GM19467 (cell line): ENCODE data around the gene MMS19.
"Not testable (repeated sequence)": the region's sequence is repeated elsewhere in the genome, so short reads cannot be mapped to it uniquely, and the experiment has no call there.

Experiments used
- ATAC-seq: cut with Tn5 transposase; IDR thresholded peaks from one replicate; pipeline ENCODE4 v1.9.1; 2021; ENCODE audit warnings: mild to moderate bottlenecking, moderate library complexity; ENCODE audit not compliant: unreplicated experiment

Gene MMS19

GRCh38 chr10:97498076-97498840 lies at the start of gene MMS19:
Gene MMS19, minus strand, starts transcription at chr10:97498422. Its CDS starts 38 bp downstream, at chr10:97498384.
- ATAC-seq: peak; percentile 90

- ATAC-seq: no peak
Observed at GRCh38 chr10:97547962-97548361, 49.7 kb upstream of the MMS19 start.

- no peak for ATAC-seq
Observed at GRCh38 chr10:97547271-97547600, 49.0 kb upstream of the MMS19 start.

GRCh38 chr10:97546456-97547270 lies 48.4 kb upstream of the MMS19 start:
- no peak for ATAC-seq

GRCh38 chr10:97543025-97543546 lies 44.9 kb upstream of the MMS19 start:
- ATAC-seq: no peak

GRCh38 chr10:97542169-97543024 lies 44.2 kb upstream of the MMS19 start:
- no peak for ATAC-seq

GRCh38 chr10:97540669-97541500 lies 42.7 kb upstream of the MMS19 start:
- no peak for ATAC-seq

- no peak for ATAC-seq
Observed at GRCh38 chr10:97539523-97540200, 41.4 kb upstream of the MMS19 start.

- no peak for ATAC-seq
Observed at GRCh38 chr10:97538839-97539238, 40.6 kb upstream of the MMS19 start.

GRCh38 chr10:97538411-97538810 lies 40.2 kb upstream of the MMS19 start:
- ATAC-seq: no peak

- no peak for ATAC-seq
Observed at GRCh38 chr10:97537186-97537869, 39.1 kb upstream of the MMS19 start.

GRCh38 chr10:97534746-97535367 lies 36.6 kb upstream of the MMS19 start:
- ATAC-seq: no peak

GRCh38 chr10:97533888-97534287 lies 35.7 kb upstream of the MMS19 start:
- ATAC-seq: no peak

- no peak for ATAC-seq
Observed at GRCh38 chr10:97532935-97533671, 34.9 kb upstream of the MMS19 start.

GRCh38 chr10:97531401-97531986 lies 33.3 kb upstream of the MMS19 start:
- no peak for ATAC-seq

- no peak for ATAC-seq
Observed at GRCh38 chr10:97529685-97530465, 31.7 kb upstream of the MMS19 start.

GRCh38 chr10:97528876-97529275 lies 30.7 kb upstream of the MMS19 start:
- not testable (repeated sequence) for ATAC-seq
